Measurements from ENCODE around the gene PRKN.

- TF ChIP-seq MYC (IDR thresholded peaks at IDR 0.05; ENCODE audit: low read depth, low read length), result no peak
- no peak for TF ChIP-seq CTCF (IDR thresholded peaks at IDR 0.05; ENCODE audit: low read depth, low read length)
These were observed 107.5 kb downstream of the PRKN start for GRCh38 chr6:162620073-162620472.
